Measurements from ENCODE around the gene PCDH9. TPM values are rescaled to one million over a fixed set of nuclear protein-coding genes. Genes with fewer than 3 reads are reported as not detected.

Gene PCDH9
- total and polyA plus RNA-seq, 2 of the 13 experiments (the other 11 are each of a cell fraction or from before 2014, with no cell fraction given), result 0.09 TPM; not detected in 1

DNA sequence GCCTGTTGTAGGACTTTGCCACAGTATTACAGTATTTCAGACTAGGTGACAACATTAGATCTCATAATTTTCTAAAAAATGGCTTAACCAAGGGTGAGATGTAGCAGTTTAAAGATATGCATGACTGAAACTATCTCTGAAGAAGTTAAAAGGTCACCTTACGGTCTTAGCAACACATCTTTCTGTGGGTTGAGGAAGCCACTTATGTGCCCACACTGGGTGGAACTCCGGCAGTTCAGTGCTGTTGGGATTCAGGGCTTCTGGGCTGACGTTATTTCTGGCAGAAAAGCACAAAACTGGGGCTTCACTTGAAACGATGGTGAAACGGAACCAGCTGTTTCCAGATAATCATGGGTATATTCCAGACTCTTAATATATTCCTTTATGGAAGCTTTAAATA lies 697.3 kb downstream of the PCDH9 start (continued):
- TF ChIP-seq ZNF556 (CRISPR knock-in tag; IDR thresholded peaks at IDR 0.05; ENCODE audit: borderline replicate concordance), result no peak

DNA sequence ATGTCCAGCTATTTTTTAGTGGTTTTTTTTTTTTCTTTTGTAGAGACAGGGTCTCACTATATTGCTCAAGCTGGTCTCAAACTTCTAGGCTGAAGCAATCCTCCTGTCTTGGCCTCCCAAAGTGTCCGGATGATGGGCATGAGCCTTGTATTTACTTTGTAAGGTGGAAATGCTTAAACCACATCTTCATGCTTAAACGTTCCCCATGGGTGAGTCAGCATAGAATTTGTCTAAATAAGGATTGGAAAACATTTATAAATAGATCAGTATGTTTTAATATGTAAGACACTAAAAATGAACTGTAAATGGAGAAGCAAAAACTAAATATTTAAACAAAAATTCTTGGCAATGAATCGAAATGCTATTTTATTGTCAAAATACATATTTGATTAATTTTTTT lies 698.0 kb downstream of the PCDH9 start:
- intact Hi-C loops (cut with micrococcal nuclease; ENCODE audit: unreplicated experiment) (no loop called here), in situ Hi-C loops (cut with HindIII; ENCODE audit: extremely low pct_ligation_motif_present, low pct_unique_long_range_greater_than_20kb) (no loop called here)
- DNase-seq (ENCODE audit: low spot score), result no peak
- Histone ChIP-seq H3K9me3 (ENCODE audit: low read length) (no peaks in the 10 kb centered on the region), H3K4me1 (ENCODE audit: insufficient read depth, low read length) (no peaks in the 10 kb centered on the region), H2AFZ (ENCODE audit: low read length) (no peak overlapping the region), H3K27ac (ENCODE audit: extremely low read length, insufficient read depth, low read length) (no peak overlapping the region), H3K36me3 (replicated peaks in 1 of 2; ENCODE audit: control insufficient read depth in 1 of 2, insufficient read depth in 2 of 2, low read length in 2 of 2) (no peaks in the 10 kb centered on the region), H4K20me1 (ENCODE audit: insufficient read depth, low read length) (no peaks in the 10 kb centered on the region), H3K27me3 (ENCODE audit: control insufficient read depth in 1 of 2, insufficient read depth in 2 of 2, low read length in 2 of 2) (no peaks in the 10 kb centered on the region), H3K9ac (ENCODE audit: insufficient read depth, low read depth, low read length) (no peak overlapping the region), H3K4me3 (replicated peaks in 1 of 3; ENCODE audit: insufficient read depth in 1 of 3, low read depth in 2 of 3, low read length in 3 of 3) (no peak overlapping the region), H3K79me2 (ENCODE audit: insufficient read depth, low read length) (no peaks in the 10 kb centered on the region), H3K4me2 (ENCODE audit: low read depth, low read length) (no peak overlapping the region)
- no peak for ATAC-seq
- TF ChIP-seq ZNF333 (CRISPR knock-in tag; IDR thresholded peaks at IDR 0.05; ENCODE audit: borderline replicate concordance), result no peak
- no peak for TF ChIP-seq SNAPC2 (CRISPR knock-in tag; IDR thresholded peaks at IDR 0.05)
- TF ChIP-seq ZNF773 (CRISPR knock-in tag; IDR thresholded peaks at IDR 0.05; ENCODE audit: borderline replicate concordance), result no peak
- TF ChIP-seq MAZ (IDR thresholded peaks at IDR 0.05; ENCODE audit: borderline replicate concordance, low read depth, low read length), result no peak
- no peak for TF ChIP-seq MAZ (CRISPR knock-in tag; IDR thresholded peaks at IDR 0.05; ENCODE audit: low read depth)
- TF ChIP-seq NCOA2 (CRISPR knock-in tag; IDR thresholded peaks at IDR 0.05), result no peak
- TF ChIP-seq CHD2 (IDR thresholded peaks at IDR 0.05; ENCODE audit: low read depth, low read length), result no peak
- no peak for TF ChIP-seq ZNF383 (CRISPR knock-in tag; IDR thresholded peaks at IDR 0.05; ENCODE audit: borderline replicate concordance)
- TF ChIP-seq U2AF1 (optimal IDR thresholded peaks at IDR 0.05; ENCODE audit: low read depth, low read length), result no peak
- no peak for TF ChIP-seq ZNF772 (CRISPR knock-in tag; IDR thresholded peaks at IDR 0.05)
- no peak for TF ChIP-seq NR2C2 (CRISPR knock-in tag; IDR thresholded peaks at IDR 0.05; ENCODE audit: borderline replicate concordance)
- no peak for TF ChIP-seq ELF1 (CRISPR knock-in tag; IDR thresholded peaks at IDR 0.05)
- no peak for TF ChIP-seq HOXA3 (CRISPR knock-in tag; IDR thresholded peaks at IDR 0.05)
- no peak for TF ChIP-seq ZNF12 (CRISPR knock-in tag; IDR thresholded peaks at IDR 0.05)
- BruUV-seq (replicated peaks), result no TSS peak
- CTCF ChIA-PET (ENCODE audit: low intra/inter-chr PET ratio, low total read pairs), result no interaction called here
- 0% methylated on average over 3 of the region's 3 CpGs for WGBS (ENCODE audit: low lambda C conversion rate)
- FAIRE-seq, result no peak
- POLR2A ChIA-PET, result no interaction called here
